ENCODE measurements around the gene CACNA1S. TPM values are rescaled to one million over a fixed set of nuclear protein-coding genes. Genes with fewer than 3 reads are reported as not detected.

Gene CACNA1S
- total and polyA plus RNA-seq, 2 donors: 0.05 to 0.09 TPM

DNA sequence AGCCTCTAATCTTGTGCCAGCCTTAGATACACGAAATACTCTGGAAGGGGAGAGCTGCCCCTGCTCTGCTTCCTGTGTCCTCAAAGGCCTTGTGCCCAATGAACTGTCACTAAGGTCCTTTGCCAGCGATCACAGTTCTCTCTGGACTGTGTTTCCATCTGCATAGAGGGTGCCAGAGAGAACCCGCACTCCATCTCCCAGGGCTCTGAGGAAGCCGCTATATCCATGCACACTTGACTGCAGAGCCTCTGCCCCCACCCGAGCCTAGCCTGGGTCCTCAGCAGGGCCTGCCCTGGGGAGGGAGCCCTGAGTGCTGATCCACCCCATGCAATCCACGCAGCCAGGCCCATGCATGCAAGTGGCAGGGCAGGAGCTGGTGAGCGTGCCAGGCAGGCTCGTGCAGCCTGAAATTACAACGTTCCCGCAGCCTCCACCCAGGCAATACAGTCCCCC lies 58.1 kb downstream of the CACNA1S start:
- peaks cover 0 to 11% of the 10 kb centered on the region in 2 donors for H3K27me3 ChIP-seq (ENCODE audit: control insufficient read depth in 2 of 2, insufficient read depth in 1 of 2, low read length in 1 of 2)
- 90% methylated on average over 10 of the region's 10 CpGs for WGBS
- no peak for DNase-seq (ENCODE audit: low read depth in 6 of 9, low spot score in 9 of 9)
- H3K36me3 ChIP-seq (ENCODE audit: control insufficient read depth in 2 of 2, insufficient read depth in 2 of 2, low read length in 1 of 2): no peaks in the 10 kb centered on the region
- H3K27ac ChIP-seq (ENCODE audit: low read depth in 1 of 2, low read length in 1 of 2): no peak overlapping the region
- H3K9me3 ChIP-seq (ENCODE audit: control insufficient read depth in 2 of 2, insufficient read depth in 1 of 2, low read length in 1 of 2): no peaks in the 10 kb centered on the region
- H3K4me1 ChIP-seq (ENCODE audit: control insufficient read depth in 2 of 2, insufficient read depth in 2 of 2, low read length in 2 of 2): peaks cover 0 to 2% of the 10 kb centered on the region in 2 donors
- H3K4me3 ChIP-seq (ENCODE audit: low read length in 2 of 2): no peak overlapping the region

DNA sequence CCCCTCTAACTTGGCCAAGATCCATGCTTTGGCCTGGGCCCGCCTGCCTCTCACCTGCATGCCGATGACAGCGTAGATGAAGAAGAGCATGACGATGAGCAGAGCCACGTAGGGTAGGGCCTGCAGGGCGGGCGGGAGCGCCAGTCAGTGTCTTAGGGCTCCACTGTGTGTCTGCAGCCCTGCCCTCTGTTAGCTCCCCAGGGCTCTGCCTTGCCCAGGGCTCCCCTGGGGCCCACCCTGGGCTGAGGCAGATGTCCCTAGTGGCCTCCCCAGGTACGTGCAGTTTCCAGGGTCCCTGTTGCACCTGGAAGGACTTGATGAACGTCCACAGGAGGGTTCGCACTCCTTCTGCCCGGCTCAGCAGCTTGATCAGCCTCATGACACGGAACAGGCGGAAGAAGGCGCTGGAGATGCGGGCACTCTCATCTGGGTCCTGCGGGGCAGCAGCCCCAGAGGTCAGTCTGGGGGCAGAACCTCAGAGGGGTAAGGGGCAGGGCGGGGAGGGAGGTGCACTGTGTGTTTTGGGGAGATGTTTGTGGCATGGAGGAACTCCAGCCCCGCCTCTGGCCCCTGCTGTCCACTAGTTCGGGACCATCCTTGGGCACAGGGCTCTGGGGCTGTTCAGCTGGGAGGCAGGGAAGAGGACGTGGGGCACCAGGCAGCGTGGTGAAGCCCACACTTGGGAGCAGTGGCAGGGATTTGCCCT lies 58.9 kb downstream of the CACNA1S start:
- Histone ChIP-seq H3K4me3 (ENCODE audit: low read length in 2 of 2) (no peak overlapping the region), H3K36me3 (ENCODE audit: control insufficient read depth in 2 of 2, insufficient read depth in 2 of 2, low read length in 1 of 2) (no peaks in the 10 kb centered on the region), H3K9me3 (ENCODE audit: control insufficient read depth in 2 of 2, insufficient read depth in 1 of 2, low read length in 1 of 2) (no peaks in the 10 kb centered on the region), H3K27ac (ENCODE audit: low read depth in 1 of 2, low read length in 1 of 2) (no peak overlapping the region), H3K27me3 (ENCODE audit: control insufficient read depth in 2 of 2, insufficient read depth in 1 of 2, low read length in 1 of 2) (peaks cover 0 to 14% of the 10 kb centered on the region in 2 donors), H3K4me1 (ENCODE audit: control insufficient read depth in 2 of 2, insufficient read depth in 2 of 2, low read length in 2 of 2) (peaks cover 0 to 2% of the 10 kb centered on the region in 2 donors)
- WGBS: 92% methylated on average over 22 of the region's 22 CpGs
- DNase-seq (ENCODE audit: low read depth in 6 of 9, low spot score in 9 of 9): no peak

DNA sequence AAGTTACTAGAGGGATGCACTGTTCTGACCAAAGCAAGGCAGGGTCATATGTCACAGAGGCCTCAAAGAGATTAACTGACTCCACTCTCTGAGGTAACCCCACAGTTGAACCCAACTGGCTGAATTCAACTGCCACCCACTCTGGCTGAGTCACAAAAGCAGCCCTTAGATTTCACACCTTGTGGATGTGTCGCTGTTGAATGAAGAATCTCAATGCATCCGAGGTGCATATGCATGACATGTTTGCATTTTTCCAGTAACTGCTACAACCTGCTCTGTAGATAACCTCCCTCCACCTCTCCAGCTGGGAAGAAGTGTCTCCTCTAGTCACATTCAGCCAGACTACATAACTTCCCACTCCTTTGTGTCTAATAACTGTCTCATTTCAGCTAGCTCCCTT lies 60.8 kb downstream of the CACNA1S start:
- H3K27me3 ChIP-seq (ENCODE audit: control insufficient read depth in 2 of 2, insufficient read depth in 1 of 2, low read length in 1 of 2): peaks cover 0 to 9% of the 10 kb centered on the region in 2 donors
- no peak overlapping the region for H3K4me3 ChIP-seq (ENCODE audit: low read length in 2 of 2)
- DNase-seq (ENCODE audit: low read depth in 6 of 9, low spot score in 9 of 9): no peak
- H3K36me3 ChIP-seq (ENCODE audit: control insufficient read depth in 2 of 2, insufficient read depth in 2 of 2, low read length in 1 of 2): no peaks in the 10 kb centered on the region
- H3K9me3 ChIP-seq (ENCODE audit: control insufficient read depth in 2 of 2, insufficient read depth in 1 of 2, low read length in 1 of 2): no peaks in the 10 kb centered on the region
- H3K27ac ChIP-seq (ENCODE audit: low read depth in 1 of 2, low read length in 1 of 2): no peak overlapping the region
- peaks cover 0 to 2% of the 10 kb centered on the region in 2 donors for H3K4me1 ChIP-seq (ENCODE audit: control insufficient read depth in 2 of 2, insufficient read depth in 2 of 2, low read length in 2 of 2)
- 92% methylated on average over 2 of the region's 2 CpGs for WGBS

DNA sequence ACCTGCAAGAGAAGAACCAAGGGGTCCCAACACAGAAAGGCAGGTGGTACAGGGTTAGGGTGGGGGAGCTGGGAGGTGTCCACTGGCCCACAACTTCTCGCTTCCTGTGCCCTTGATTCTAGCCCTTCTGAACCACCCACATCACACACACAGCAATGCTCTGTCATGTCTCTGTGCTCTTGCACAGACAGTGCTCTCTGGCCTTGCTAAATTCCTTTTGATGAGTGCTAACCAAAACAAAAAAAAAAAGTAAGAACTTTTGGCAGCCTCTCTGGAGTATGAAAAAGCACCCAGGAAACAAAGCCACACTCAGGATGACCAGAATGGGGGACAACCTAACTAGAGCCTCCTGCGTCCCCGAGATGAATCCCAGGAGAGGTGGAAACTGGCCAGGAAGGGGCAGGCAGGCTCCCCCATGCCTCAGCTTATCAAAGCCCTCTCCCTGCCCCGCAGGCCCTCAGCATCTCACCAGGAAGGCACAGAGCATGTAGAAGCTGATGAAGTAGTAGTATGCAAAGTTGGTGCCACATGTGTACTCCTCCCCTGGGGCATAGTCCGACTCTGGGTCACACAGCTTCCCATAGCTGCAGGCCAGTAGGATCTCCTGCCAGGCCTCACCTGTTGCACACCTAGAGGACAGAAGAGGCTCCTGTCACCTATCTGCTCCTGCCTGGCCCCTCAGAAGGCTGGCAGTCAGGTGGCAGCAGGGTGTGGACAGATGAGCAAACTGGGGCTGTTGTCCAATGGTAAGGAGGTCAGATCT lies 61.5 kb downstream of the CACNA1S start:
- Histone ChIP-seq H3K4me3 (ENCODE audit: low read length in 2 of 2) (no peak overlapping the region), H3K9me3 (ENCODE audit: control insufficient read depth in 2 of 2, insufficient read depth in 1 of 2, low read length in 1 of 2) (no peaks in the 10 kb centered on the region), H3K27ac (ENCODE audit: low read depth in 1 of 2, low read length in 1 of 2) (no peak overlapping the region), H3K36me3 (ENCODE audit: control insufficient read depth in 2 of 2, insufficient read depth in 2 of 2, low read length in 1 of 2) (no peaks in the 10 kb centered on the region), H3K27me3 (ENCODE audit: control insufficient read depth in 2 of 2, insufficient read depth in 1 of 2, low read length in 1 of 2) (peaks cover 0 to 9% of the 10 kb centered on the region in 2 donors), H3K4me1 (ENCODE audit: control insufficient read depth in 2 of 2, insufficient read depth in 2 of 2, low read length in 2 of 2) (peaks cover 0 to 2% of the 10 kb centered on the region in 2 donors)
- WGBS: 90% methylated on average over 5 of the region's 5 CpGs
- no peak for DNase-seq (ENCODE audit: low read depth in 6 of 9, low spot score in 9 of 9)

DNA sequence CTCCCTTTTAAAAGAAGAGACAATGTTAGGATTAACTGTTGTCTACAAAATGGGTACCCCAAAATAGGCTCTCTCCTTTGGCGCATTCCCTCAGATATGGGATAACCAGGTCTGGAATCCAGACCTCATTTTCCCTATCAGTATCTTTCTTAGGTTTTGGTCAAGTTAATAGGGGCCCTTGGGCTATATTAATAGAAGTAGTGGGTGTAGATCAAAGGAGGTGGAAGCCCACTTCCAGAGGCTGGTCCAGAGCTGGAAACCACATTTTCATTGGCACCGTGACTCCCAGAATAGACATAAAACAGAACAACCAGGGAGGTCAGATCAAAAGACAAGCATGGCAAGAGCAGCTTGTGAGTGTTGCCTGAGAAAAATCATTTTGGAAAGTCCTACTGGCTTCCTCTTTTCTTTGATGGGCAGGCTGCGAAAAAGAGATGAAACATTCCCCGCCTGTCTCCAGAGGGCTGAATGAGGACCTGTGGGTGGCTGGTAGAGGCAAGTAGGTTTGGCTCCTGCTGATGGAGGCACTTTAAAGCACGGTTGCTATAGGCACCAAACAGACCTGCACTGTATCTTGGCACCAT lies 62.9 kb downstream of the CACNA1S start:
- Histone ChIP-seq H3K27ac (ENCODE audit: low read depth in 1 of 2, low read length in 1 of 2) (no peak overlapping the region), H3K9me3 (ENCODE audit: control insufficient read depth in 2 of 2, insufficient read depth in 1 of 2, low read length in 1 of 2) (no peaks in the 10 kb centered on the region), H3K36me3 (ENCODE audit: control insufficient read depth in 2 of 2, insufficient read depth in 2 of 2, low read length in 1 of 2) (no peaks in the 10 kb centered on the region), H3K4me3 (ENCODE audit: low read length in 2 of 2) (no peak overlapping the region), H3K27me3 (ENCODE audit: control insufficient read depth in 2 of 2, insufficient read depth in 1 of 2, low read length in 1 of 2) (peaks cover 0 to 9% of the 10 kb centered on the region in 2 donors), H3K4me1 (ENCODE audit: control insufficient read depth in 2 of 2, insufficient read depth in 2 of 2, low read length in 2 of 2) (no peaks in the 10 kb centered on the region)
- no peak for DNase-seq (ENCODE audit: low read depth in 6 of 9, low spot score in 9 of 9)
- WGBS: 89% methylated on average over 5 of the region's 5 CpGs

DNA sequence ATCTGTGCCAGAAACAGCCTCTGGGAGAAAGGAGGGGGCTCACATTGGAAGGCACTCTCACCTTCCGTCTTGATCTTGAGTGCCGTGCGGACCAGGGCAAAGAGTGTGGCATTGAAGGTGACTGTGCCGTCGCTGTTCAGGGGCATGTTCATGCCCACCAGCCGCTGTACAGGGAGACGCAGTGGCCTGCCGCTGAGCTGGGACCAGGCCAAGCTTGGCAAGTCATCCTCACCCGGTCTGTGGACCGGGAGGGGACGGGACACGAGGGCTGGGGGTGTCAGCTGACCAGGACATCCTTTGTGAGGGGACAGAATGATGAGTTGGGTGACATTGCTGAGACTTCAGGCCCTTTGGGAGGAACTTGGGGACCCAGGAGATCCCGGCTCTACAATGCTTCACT lies 63.7 kb downstream of the CACNA1S start:
- no peaks in the 10 kb centered on the region for H3K36me3 ChIP-seq (ENCODE audit: control insufficient read depth in 2 of 2, insufficient read depth in 2 of 2, low read length in 1 of 2)
- no peak overlapping the region for H3K4me3 ChIP-seq (ENCODE audit: low read length in 2 of 2)
- 95% methylated on average over 13 of the region's 13 CpGs for WGBS
- no peak for DNase-seq (ENCODE audit: low read depth in 6 of 9, low spot score in 9 of 9)
- H3K27ac ChIP-seq (ENCODE audit: low read depth in 1 of 2, low read length in 1 of 2): no peak overlapping the region
- peaks cover 0 to 8% of the 10 kb centered on the region in 2 donors for H3K27me3 ChIP-seq (ENCODE audit: control insufficient read depth in 2 of 2, insufficient read depth in 1 of 2, low read length in 1 of 2)
- H3K4me1 ChIP-seq (ENCODE audit: control insufficient read depth in 2 of 2, insufficient read depth in 2 of 2, low read length in 2 of 2): no peaks in the 10 kb centered on the region
- no peaks in the 10 kb centered on the region for H3K9me3 ChIP-seq (ENCODE audit: control insufficient read depth in 2 of 2, insufficient read depth in 1 of 2, low read length in 1 of 2)

DNA sequence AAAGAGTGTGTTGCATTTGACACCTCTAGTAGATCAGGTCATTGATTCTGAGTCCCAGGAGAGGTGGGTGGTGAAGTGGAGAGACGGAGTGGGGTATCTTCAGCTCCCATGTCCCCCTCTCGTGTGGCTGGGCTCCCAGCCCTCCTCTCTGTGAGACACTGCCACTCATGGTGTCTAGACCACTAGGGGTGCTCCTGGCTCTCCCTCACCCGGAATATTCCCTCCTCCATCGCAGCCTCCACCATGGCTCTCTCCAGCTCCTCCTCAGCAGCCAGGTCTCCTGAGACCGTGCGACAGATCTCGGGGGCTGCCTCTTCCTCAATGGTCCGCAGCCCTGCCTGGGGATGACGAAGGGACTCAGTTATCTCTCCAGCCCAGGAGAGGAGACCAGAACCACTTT lies 68.1 kb downstream of the CACNA1S start:
- Histone ChIP-seq H3K27me3 (ENCODE audit: control insufficient read depth in 2 of 2, insufficient read depth in 1 of 2, low read length in 1 of 2) (peaks cover 0 to 7% of the 10 kb centered on the region in 2 donors), H3K36me3 (ENCODE audit: control insufficient read depth in 2 of 2, insufficient read depth in 2 of 2, low read length in 1 of 2) (no peaks in the 10 kb centered on the region), H3K27ac (ENCODE audit: low read depth in 1 of 2, low read length in 1 of 2) (no peak overlapping the region), H3K4me3 (ENCODE audit: low read length in 2 of 2) (no peak overlapping the region), H3K4me1 (ENCODE audit: control insufficient read depth in 2 of 2, insufficient read depth in 2 of 2, low read length in 2 of 2) (peaks cover 0 to 4% of the 10 kb centered on the region in 2 donors), H3K9me3 (ENCODE audit: control insufficient read depth in 2 of 2, insufficient read depth in 1 of 2, low read length in 1 of 2) (no peaks in the 10 kb centered on the region)
- WGBS: 93% methylated on average over 9 of the region's 9 CpGs
- no peak for DNase-seq (ENCODE audit: low read depth in 6 of 9, low spot score in 9 of 9)

DNA sequence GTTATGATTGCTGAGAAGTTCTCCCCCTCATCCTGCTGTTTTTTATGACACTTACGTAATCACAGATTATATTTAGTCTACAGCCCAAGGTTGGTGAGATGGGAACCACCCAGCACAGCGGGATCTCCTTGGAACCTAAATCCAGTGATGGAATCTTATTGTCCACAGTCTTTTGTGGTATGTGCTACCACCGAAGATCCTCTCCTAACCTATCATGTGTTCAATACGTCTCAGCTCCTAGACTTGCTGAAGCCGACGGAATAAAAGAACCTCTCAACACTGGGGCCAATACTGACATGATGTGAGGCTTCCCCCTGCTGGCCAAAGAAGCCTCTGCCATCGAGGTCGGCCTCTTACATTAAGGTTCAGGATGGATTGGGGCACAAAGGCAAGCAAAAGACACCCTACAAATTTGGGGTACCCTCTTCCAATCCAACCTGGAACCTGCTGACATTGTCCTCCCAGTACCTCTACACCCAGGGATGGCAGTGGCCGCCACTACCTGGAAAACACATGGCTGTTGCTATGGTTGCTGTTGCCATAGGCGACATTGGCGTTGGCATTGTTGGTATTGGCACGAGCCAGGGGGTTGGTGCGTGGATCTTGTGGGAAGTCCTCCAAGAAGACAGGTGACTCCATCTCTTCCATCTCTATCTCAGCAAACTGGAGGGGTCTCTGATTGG lies 69.3 kb downstream of the CACNA1S start:
- peak in 8 of 9 donors; percentile 26 to 82 (median 62) for DNase-seq (ENCODE audit: low read depth in 6 of 9, low spot score in 9 of 9)
- Histone ChIP-seq H3K27ac (ENCODE audit: low read depth in 1 of 2, low read length in 1 of 2) (no peak overlapping the region), H3K4me1 (ENCODE audit: control insufficient read depth in 2 of 2, insufficient read depth in 2 of 2, low read length in 2 of 2) (peaks cover 0 to 4% of the 10 kb centered on the region in 2 donors), H3K27me3 (ENCODE audit: control insufficient read depth in 2 of 2, insufficient read depth in 1 of 2, low read length in 1 of 2) (peaks cover 0 to 2% of the 10 kb centered on the region in 2 donors), H3K36me3 (ENCODE audit: control insufficient read depth in 2 of 2, insufficient read depth in 2 of 2, low read length in 1 of 2) (no peaks in the 10 kb centered on the region), H3K4me3 (ENCODE audit: low read length in 2 of 2) (no peak overlapping the region), H3K9me3 (ENCODE audit: control insufficient read depth in 2 of 2, insufficient read depth in 1 of 2, low read length in 1 of 2) (no peaks in the 10 kb centered on the region)
- 45% methylated on average over 13 of the region's 13 CpGs for WGBS
